Fibroblast of mammary gland (primary cell): Measurements from ENCODE around the gene BTBD10.

Experiments used
- DNase-seq: peaks from one replicate; pipeline ENCODE4 v3.0.0-alpha.2; 2010; ENCODE audit warnings: low read depth
- H3K4me3 ChIP-seq: 2 replicates; pipeline ENCODE4 v1.5.1; 2011; ENCODE audit warnings: low read depth, mild to moderate bottlenecking, low read length, moderate library complexity; ENCODE audit not compliant: control insufficient read depth
- CTCF ChIP-seq: conservative IDR thresholded peaks from 2 replicates; pipeline ENCODE4 v1.5.1; 2011; ENCODE audit warnings: low read depth, low read length, inconsistent platforms; ENCODE audit not compliant: control insufficient read depth, insufficient read depth

Gene BTBD10

GRCh38 chr11:13343931-13344717, 118.9 kb downstream of the BTBD10 start:
- no peak overlapping the region for H3K4me3 ChIP-seq
- peak; percentile 76 for DNase-seq
- TF ChIP-seq CTCF: peak; percentile 90

- DNase-seq: no peak
- TF ChIP-seq CTCF: no peak
Observed at GRCh38 chr11:13343067-13343466, 120.0 kb downstream of the BTBD10 start.

GRCh38 chr11:13341026-13341425, 122.0 kb downstream of the BTBD10 start:
- no peak for DNase-seq
- no peak overlapping the region for H3K4me3 ChIP-seq
- TF ChIP-seq CTCF: no peak

More at GRCh38 chr11:13343067-13343466, 120.0 kb downstream of the BTBD10 start:
- H3K4me3 ChIP-seq: no peak overlapping the region

GRCh38 chr11:13339195-13340153, 123.5 kb downstream of the BTBD10 start:
- H3K4me3 ChIP-seq: no peak overlapping the region
- TF ChIP-seq CTCF: no peak
- DNase-seq: peak; percentile 95

- TF ChIP-seq CTCF: no peak
- peak; percentile 62 for DNase-seq
- H3K4me3 ChIP-seq: peak overlapping the region; percentile 32
Observed at GRCh38 chr11:13338427-13339069, 124.5 kb downstream of the BTBD10 start.

GRCh38 chr11:13338019-13338426, 125.0 kb downstream of the BTBD10 start:
- H3K4me3 ChIP-seq: peak overlapping the region; percentile 32
- no peak for TF ChIP-seq CTCF
- DNase-seq: peak; percentile 64
